ENCODE results near the gene ZNF3.

- TF ChIP-seq GATA2 (IDR thresholded peaks at IDR 0.05; ENCODE audit: low read depth, low read length) (no peak), GATA3 (IDR thresholded peaks at IDR 0.05; ENCODE audit: low read depth, low read length) (no peak)
Measured at GRCh38 chr7:100038326-100038725, 43.2 kb downstream of the ZNF3 start.
